CD4-positive, alpha-beta T cell (primary cell): Measurements from ENCODE around the gene P2RX5. TPM values are rescaled to one million over a fixed set of nuclear protein-coding genes. Genes with fewer than 3 reads are reported as not detected.

Source experiments
- ATAC-seq: fragments of 200-7000 bp; cut with Tn5 transposase; one replicate; pipeline ENCODE4 v1.10.0; 2022; ENCODE audit warnings: mild to moderate bottlenecking; ENCODE audit not compliant: poor library complexity
- CTCF ChIA-PET: fragments of 350-600 bp; sonication (Branson Sonifier 250); formaldehyde crosslinking; loops from one replicate; lab custom pipeline; 2021; ENCODE audit warnings: antibody characterized with exemption, inconsistent platforms; lab: Charles Lee
- POLR2A ChIA-PET: fragments of 350-600 bp; sonication (Branson Sonifier 250); formaldehyde crosslinking; loops from one replicate; lab custom pipeline; 2021; ENCODE audit warnings: antibody characterized with exemption, inconsistent platforms; lab: Charles Lee
- DNase-seq, 14 experiments: peaks; one replicate each; pipeline ENCODE4 v3.0.0-alpha.2; 2013 to 2020; ENCODE audit warnings: mixed read lengths in 2 of 14
- H3K27ac ChIP-seq, 2 donors: one replicate each; pipeline versions ENCODE4 v1.5.1 to v1.7.0; 2013; ENCODE audit warnings: low read length in 2 of 2, low read depth in 1 of 2, mild to moderate bottlenecking in 1 of 2
- H3K27me3 ChIP-seq, 2 experiments: 1 replicate in 1 of 2; 2 replicates in 1 of 2; pipeline versions ENCODE4 v1.6.1 to v1.7.0; 2013; ENCODE audit warnings: low read length in 2 of 2, control low read depth in 1 of 2, mild to moderate bottlenecking in 1 of 2, moderate library complexity in 1 of 2; ENCODE audit not compliant: insufficient read depth in 2 of 2, control insufficient read depth in 1 of 2
- H3K36me3 ChIP-seq: one replicate; pipeline ENCODE4 v1.6.1; 2013; ENCODE audit warnings: low read length, control low read depth; ENCODE audit not compliant: insufficient read depth
- H3K4me1 ChIP-seq: one replicate; pipeline ENCODE4 v1.6.1; 2013; ENCODE audit warnings: low read length, control low read depth; ENCODE audit not compliant: insufficient read depth
- H3K4me3 ChIP-seq: one replicate; pipeline ENCODE4 v1.5.1; 2013; ENCODE audit warnings: mild to moderate bottlenecking, low read length, moderate library complexity
- H3K9me3 ChIP-seq, 2 experiments: 1 replicate in 1 of 2; 2 replicates in 1 of 2; pipeline versions ENCODE4 v1.6.1 to v1.7.0; 2013; ENCODE audit warnings: low read length in 2 of 2, mild to moderate bottlenecking in 2 of 2, control low read depth in 1 of 2, moderate library complexity in 1 of 2; ENCODE audit not compliant: control insufficient read depth in 1 of 2, insufficient read depth in 1 of 2
- H3K27ac Mint-ChIP-seq: one replicate; pipeline ENCODE4 v1.8.0; 2020; ENCODE audit warnings: mixed read lengths
- H3K27me3 Mint-ChIP-seq: one replicate; pipeline ENCODE4 v1.8.0; 2021; ENCODE audit warnings: mixed read lengths
- H3K36me3 Mint-ChIP-seq: one replicate; pipeline ENCODE4 v1.8.0; 2021; ENCODE audit warnings: low read depth, mixed read lengths
- H3K4me1 Mint-ChIP-seq: one replicate; pipeline ENCODE4 v1.8.0; 2021; ENCODE audit warnings: low read depth, mixed read lengths
- H3K4me3 Mint-ChIP-seq: one replicate; pipeline ENCODE4 v1.8.0; 2020; ENCODE audit warnings: mild to moderate bottlenecking, mixed read lengths
- H3K9me3 Mint-ChIP-seq: one replicate; pipeline ENCODE4 v1.8.0; 2020; ENCODE audit warnings: mixed read lengths
- CTCF ChIP-seq: fragments of 200-600 bp; IDR thresholded peaks from one replicate; pipeline ENCODE4 v1.8.0; 2022; ENCODE audit warnings: antibody characterized with exemption, mild to moderate bottlenecking
- intact Hi-C, 2 experiments: fragments of 100-400 bp; cut with DNase I in 1 of 2; cut with micrococcal nuclease in 1 of 2; formaldehyde crosslinking; loops; one replicate each; pipeline versions ENCODE4 v1.15.1 to v1.9.0; 2023 to 2025; cut with DNase I, micrococcal nuclease
- total RNA-seq, 174 experiments: library from RNA in 2 of 174; stranded (reverse) in 2 of 174; gene quantifications; one replicate each; pipeline ENCODE4 v1.2.3 and lab custom pipeline; 2021 to 2026

The P2RX5 gene
- total RNA-seq, 2 experiments from 2014 or later = 14.3 to 16.0 TPM

GRCh38 chr17:3635474-3636153 is 60.3 kb downstream of the P2RX5 start:
- POLR2A ChIA-PET = interaction anchor here (1.0 to 2.3 kb wide), 11 partner anchors 8 to 925 kb away, joined by 3 to 17 read pairs (median 8); partner anchors contain the start of genes CYB5D2, EMC6, NCBP3 and P2RX5
- peak overlapping the region; percentile 99 for H3K27ac Mint-ChIP-seq
- DNase-seq (peak in 1 of 14 experiments; percentile 2), ATAC-seq (peak; percentile 15)
- CTCF ChIA-PET = interaction anchor here (1.1 to 1.3 kb wide), 4 partner anchors 14 to 587 kb away, joined by 3 to 6 read pairs (median 4); partner anchors contain the start of gene NCBP3
- intact Hi-C loops = loop anchor here (1.0 to 10.0 kb wide), 4 partner anchors 33 to 921 kb away; partner anchors contain the start of genes CLUH (in 1 of the 2), EMC6 (in 1 of the 2), NCBP3 (in 1 of the 2) and TAX1BP3 (in 1 of the 2)
- no peaks in the 10 kb centered on the region for H3K27me3 Mint-ChIP-seq
- peak overlapping the region; percentile 80 for H3K4me3 ChIP-seq
- peak overlapping the region; percentile 98 for H3K4me3 Mint-ChIP-seq
- no peaks in the 10 kb centered on the region for H3K9me3 ChIP-seq
- no peaks in the 10 kb centered on the region for H3K27me3 ChIP-seq
- peaks cover 21% of the 10 kb centered on the region for H3K4me1 Mint-ChIP-seq
- peaks cover 27% of the 10 kb centered on the region for H3K4me1 ChIP-seq
- H3K36me3 Mint-ChIP-seq = peaks cover 18% of the 10 kb centered on the region
- no peaks in the 10 kb centered on the region for H3K36me3 ChIP-seq
- no peak for TF ChIP-seq CTCF
- no peaks in the 10 kb centered on the region for H3K9me3 Mint-ChIP-seq
- peak overlapping the region in 1 of 2 donors; percentile 93 for H3K27ac ChIP-seq

DNA sequence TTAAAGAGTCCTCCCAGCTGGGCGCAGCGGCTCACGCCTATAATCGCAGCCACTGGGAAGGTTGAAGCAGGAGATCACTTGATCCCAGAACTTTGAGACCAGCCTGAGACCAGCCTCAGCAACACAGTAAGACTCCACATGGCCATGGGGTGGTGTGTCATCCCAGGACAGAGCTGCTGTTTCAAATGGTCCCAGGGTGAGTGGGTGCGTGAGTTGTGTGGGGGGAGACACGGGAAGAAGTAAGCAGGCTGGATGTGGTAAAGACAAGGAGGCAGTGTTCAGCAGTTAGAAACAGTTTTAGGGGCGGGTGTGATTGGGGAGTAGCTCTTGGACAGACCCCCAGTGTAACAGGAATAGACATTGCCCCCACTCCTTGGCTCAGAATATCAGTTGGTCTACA is 63.7 kb downstream of the P2RX5 start:
- no peaks in the 10 kb centered on the region for H3K9me3 ChIP-seq
- H3K9me3 Mint-ChIP-seq = no peaks in the 10 kb centered on the region
- CTCF ChIA-PET = interaction anchor here (0.6 kb wide), 1 partner anchor 130 kb away, joined by 3 read pairs; no protein-coding TSS in a partner anchor
- H3K36me3 ChIP-seq = peaks cover 25% of the 10 kb centered on the region
- DNase-seq (no peak), ATAC-seq (no peak)
- intact Hi-C loops = loop anchor here in 1 of 2 experiments (10.0 kb wide), 1 partner anchor 917 kb away; the partner anchor contains the start of gene CLUH
- no peak for TF ChIP-seq CTCF
- H3K27ac ChIP-seq = no peak overlapping the region
- H3K4me1 ChIP-seq = peaks cover 21% of the 10 kb centered on the region
- no peak overlapping the region for H3K4me3 Mint-ChIP-seq
- no peak overlapping the region for H3K4me3 ChIP-seq
- H3K36me3 Mint-ChIP-seq = peaks cover 41% of the 10 kb centered on the region
- no peak overlapping the region for H3K27ac Mint-ChIP-seq
- H3K27me3 Mint-ChIP-seq = no peaks in the 10 kb centered on the region
- H3K27me3 ChIP-seq = no peaks in the 10 kb centered on the region
- peaks cover 15% of the 10 kb centered on the region for H3K4me1 Mint-ChIP-seq
- POLR2A ChIA-PET = no interaction called here

DNA sequence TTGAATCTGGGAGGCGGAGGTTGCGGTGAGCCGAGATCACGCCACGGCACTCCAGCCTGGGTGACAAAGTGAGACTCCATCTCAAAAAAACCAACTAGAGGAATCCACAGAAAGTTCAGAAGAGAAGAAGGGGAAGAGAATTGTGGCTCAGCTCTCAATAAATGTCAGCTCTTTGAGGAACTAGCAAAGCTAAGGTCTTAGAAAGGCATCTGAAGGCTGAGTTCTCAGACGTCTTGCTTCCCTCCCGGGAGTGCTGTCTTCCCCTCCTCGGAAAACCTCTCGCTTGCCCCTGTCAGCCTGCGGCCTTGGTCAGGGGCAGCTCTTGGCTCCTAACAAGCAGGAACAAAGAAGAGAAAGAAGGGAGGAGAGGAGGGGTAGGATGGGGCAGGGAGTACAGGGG is 65.2 kb downstream of the P2RX5 start:
- Histone ChIP-seq H3K4me3 (no peak overlapping the region), H3K27me3 (no peaks in the 10 kb centered on the region), H3K36me3 (peaks cover 29% of the 10 kb centered on the region), H3K27ac (no peak overlapping the region), H3K9me3 (no peaks in the 10 kb centered on the region), H3K4me1 (peaks cover 16% of the 10 kb centered on the region)
- intact Hi-C loops = loop anchor here in 1 of 2 experiments (10.0 kb wide), 1 partner anchor 916 kb away; the partner anchor contains the start of gene CLUH
- POLR2A ChIA-PET = interaction anchor here (0.6 kb wide), 1 partner anchor 467 kb away, joined by 3 read pairs; no protein-coding TSS in a partner anchor
- ATAC-seq (no peak), DNase-seq (no peak)
- CTCF ChIA-PET = no interaction called here
- Mint-ChIP-seq H3K4me3 (no peak overlapping the region), H3K27me3 (no peaks in the 10 kb centered on the region), H3K36me3 (peaks cover 49% of the 10 kb centered on the region), H3K9me3 (no peaks in the 10 kb centered on the region), H3K4me1 (peaks cover 12% of the 10 kb centered on the region), H3K27ac (no peak overlapping the region)
- TF ChIP-seq CTCF = no peak
